Rectal smooth muscle tissue (tissue), 1 donor: ENCODE measurements around the gene PLEKHG3.

Experiments
- H3K27ac ChIP-seq: one replicate; pipeline ENCODE4 v1.7.0; 2013; ENCODE audit warnings: low read depth, low read length, inconsistent platforms
- H3K27me3 ChIP-seq: one replicate; pipeline ENCODE4 v1.7.0; 2013; ENCODE audit warnings: low read length; ENCODE audit not compliant: control insufficient read depth, insufficient read depth
- H3K36me3 ChIP-seq: one replicate; pipeline ENCODE4 v1.7.0; 2013; ENCODE audit warnings: low read length; ENCODE audit not compliant: control insufficient read depth, insufficient read depth
- H3K4me1 ChIP-seq: one replicate; pipeline ENCODE4 v1.7.0; 2013; ENCODE audit warnings: low read length; ENCODE audit not compliant: control insufficient read depth, insufficient read depth
- H3K4me3 ChIP-seq: one replicate; pipeline ENCODE4 v1.7.0; 2013; ENCODE audit warnings: low read length
- H3K9ac ChIP-seq: one replicate; pipeline ENCODE4 v1.7.0; 2013; ENCODE audit warnings: low read length

PLEKHG3 gene

GRCh38 chr14:64733899-64734298 is 29.7 kb downstream of the PLEKHG3 start:
- H3K4me3 ChIP-seq = no peak overlapping the region
- no peaks in the 10 kb centered on the region for H3K27me3 ChIP-seq
- H3K9ac ChIP-seq = no peak overlapping the region
- no peak overlapping the region for H3K27ac ChIP-seq
- no peaks in the 10 kb centered on the region for H3K4me1 ChIP-seq
- peaks cover 47% of the 10 kb centered on the region for H3K36me3 ChIP-seq

GRCh38 chr14:64734990-64735389 is 30.8 kb downstream of the PLEKHG3 start:
- H3K27me3 ChIP-seq = no peaks in the 10 kb centered on the region
- H3K9ac ChIP-seq = no peak overlapping the region
- H3K4me3 ChIP-seq = no peak overlapping the region
- peaks cover 47% of the 10 kb centered on the region for H3K36me3 ChIP-seq
- H3K27ac ChIP-seq = no peak overlapping the region
- H3K4me1 ChIP-seq = no peaks in the 10 kb centered on the region

- no peak overlapping the region for H3K9ac ChIP-seq
- no peak overlapping the region for H3K27ac ChIP-seq
- no peaks in the 10 kb centered on the region for H3K27me3 ChIP-seq
- H3K4me3 ChIP-seq = no peak overlapping the region
- H3K36me3 ChIP-seq = peaks cover 39% of the 10 kb centered on the region
- no peaks in the 10 kb centered on the region for H3K4me1 ChIP-seq
Observed at GRCh38 chr14:64736271-64737169, 32.3 kb downstream of the PLEKHG3 start.

- Histone ChIP-seq H3K27me3 (no peaks in the 10 kb centered on the region), H3K36me3 (peaks cover 40% of the 10 kb centered on the region), H3K4me1 (no peaks in the 10 kb centered on the region), H3K27ac (no peak overlapping the region), H3K9ac (no peak overlapping the region), H3K4me3 (no peak overlapping the region)
Observed at GRCh38 chr14:64737391-64738280, 33.4 kb downstream of the PLEKHG3 start.

GRCh38 chr14:64738281-64738804 is 34.1 kb downstream of the PLEKHG3 start:
- Histone ChIP-seq H3K27me3 (no peaks in the 10 kb centered on the region), H3K4me3 (no peak overlapping the region), H3K9ac (no peak overlapping the region), H3K36me3 (peaks cover 35% of the 10 kb centered on the region), H3K27ac (no peak overlapping the region), H3K4me1 (no peaks in the 10 kb centered on the region)

- Histone ChIP-seq H3K4me1 (no peaks in the 10 kb centered on the region), H3K9ac (no peak overlapping the region), H3K27ac (no peak overlapping the region)
Observed at GRCh38 chr14:64741200-64741599, 37.0 kb downstream of the PLEKHG3 start.

GRCh38 chr14:64741961-64742360 is 37.7 kb downstream of the PLEKHG3 start:
- Histone ChIP-seq H3K27ac (no peak overlapping the region), H3K9ac (no peak overlapping the region), H3K4me1 (no peaks in the 10 kb centered on the region), H3K27me3 (no peaks in the 10 kb centered on the region), H3K36me3 (peaks cover 34% of the 10 kb centered on the region), H3K4me3 (no peak overlapping the region)

More at GRCh38 chr14:64741200-64741599, 37.0 kb downstream of the PLEKHG3 start:
- no peaks in the 10 kb centered on the region for H3K27me3 ChIP-seq
- peaks cover 34% of the 10 kb centered on the region for H3K36me3 ChIP-seq
- H3K4me3 ChIP-seq = no peak overlapping the region

- Histone ChIP-seq H3K4me3 (no peak overlapping the region), H3K9ac (no peak overlapping the region), H3K27me3 (no peaks in the 10 kb centered on the region), H3K27ac (no peak overlapping the region), H3K4me1 (no peaks in the 10 kb centered on the region), H3K36me3 (peaks cover 35% of the 10 kb centered on the region)
Observed at GRCh38 chr14:64743061-64743460, 38.8 kb downstream of the PLEKHG3 start.

- H3K27me3 ChIP-seq = no peaks in the 10 kb centered on the region
- no peak overlapping the region for H3K9ac ChIP-seq
- H3K36me3 ChIP-seq = peaks cover 30% of the 10 kb centered on the region
- H3K27ac ChIP-seq = peak overlapping the region; percentile 2
- H3K4me1 ChIP-seq = no peaks in the 10 kb centered on the region
- no peak overlapping the region for H3K4me3 ChIP-seq
Observed at GRCh38 chr14:64745511-64746091, 41.4 kb downstream of the PLEKHG3 start.

- H3K27me3 ChIP-seq = no peaks in the 10 kb centered on the region
- H3K36me3 ChIP-seq = peaks cover 25% of the 10 kb centered on the region
- H3K27ac ChIP-seq = peak overlapping the region; percentile 18
- no peak overlapping the region for H3K9ac ChIP-seq
- no peak overlapping the region for H3K4me3 ChIP-seq
- no peaks in the 10 kb centered on the region for H3K4me1 ChIP-seq
Observed at GRCh38 chr14:64746298-64747250, 42.4 kb downstream of the PLEKHG3 start.

GRCh38 chr14:64747327-64747726 is 43.1 kb downstream of the PLEKHG3 start:
- Histone ChIP-seq H3K4me1 (no peaks in the 10 kb centered on the region), H3K27me3 (no peaks in the 10 kb centered on the region), H3K9ac (no peak overlapping the region), H3K4me3 (no peak overlapping the region), H3K27ac (no peak overlapping the region), H3K36me3 (peaks cover 17% of the 10 kb centered on the region)
